A549 (cell line): ENCODE measurements around the gene HS6ST1. TPM values are rescaled to one million over a fixed set of nuclear protein-coding genes. Genes with fewer than 3 reads are reported as not detected.

Source experiments
- ATAC-seq, 2 experiments: fragments of 200-7000 bp in 1 of 2; fragments of >200 bp in 1 of 2; cut with Nextera tagmentation in 1 of 2; cut with Tn5 transposase in 1 of 2; 3 replicates each; pipeline versions ENCODE4 v1.8.0 to v1.9.1; 2018 to 2020; ENCODE audit warnings: mild to moderate bottlenecking in 1 of 2, moderate library complexity in 1 of 2
- CTCF ChIA-PET: fragments of 300-600 bp; sonication (Branson Sonifier 250); formaldehyde crosslinking; extraction: SDS; loops from one replicate; lab custom pipeline; 2021; ENCODE audit warnings: antibody characterized with exemption, inconsistent platforms; lab: Yijun Ruan, JAX
- POLR2A ChIA-PET: fragments of 350-600 bp; formaldehyde crosslinking; extraction: SDS; loops from one replicate; lab custom pipeline; 2021; ENCODE audit warnings: antibody characterized with exemption, inconsistent platforms; lab: Yijun Ruan, JAX
- DNase-seq, 2 experiments: peaks; one replicate each; pipeline versions ENCODE4 v3.0.0 to v3.0.0-alpha.2; 2011 to 2016; ENCODE audit warnings: low read depth in 1 of 2, low spot score in 1 of 2
- FAIRE-seq: peaks from 2 replicates; lab custom pipeline; 2011; peaks lifted over from hg19 to GRCh38; lab: Jason Lieb, UNC
- H3K27ac ChIP-seq, 2 experiments: fragments of >200 bp; sonication (Bioruptor Twin); formaldehyde crosslinking; 3 replicates each; pipeline ENCODE4 v1.5.1; 2016 to 2017
- H3K4me1 ChIP-seq: fragments of >200 bp; sonication (Bioruptor Twin); formaldehyde crosslinking; 3 replicates; pipeline ENCODE4 v1.6.1; 2016
- H3K4me2 ChIP-seq: fragments of >200 bp; sonication (Bioruptor Twin); formaldehyde crosslinking; 3 replicates; pipeline ENCODE4 v1.6.1; 2016
- H3K4me3 ChIP-seq: fragments of >200 bp; sonication (Bioruptor Twin); formaldehyde crosslinking; 3 replicates; pipeline ENCODE4 v1.5.1; 2016
- H3K9me3 ChIP-seq: fragments of >200 bp; sonication (Bioruptor Twin); formaldehyde crosslinking; 3 replicates; pipeline ENCODE4 v1.6.1; 2016
- ATOH8 ChIP-seq: fragments of 250-450 bp; sonication (Bioruptor Pico); IDR thresholded peaks from 2 replicates; pipeline ENCODE4 v1.5.0; 2020; ENCODE audit warnings: low read depth, mild to moderate bottlenecking, moderate library complexity
- BHLHE40 ChIP-seq: IDR thresholded peaks from 2 replicates; pipeline ENCODE4 v1.6.1; 2012; ENCODE audit warnings: low read depth, low read length, inconsistent platforms
- CBX2 ChIP-seq: fragments of 200-600 bp; sonication (generic); IDR thresholded peaks from 2 replicates; pipeline ENCODE4 v1.6.1; 2016; ENCODE audit warnings: low read depth, mild to moderate bottlenecking, borderline replicate concordance
- CHD2 ChIP-seq: fragments of 150-350 bp; IDR thresholded peaks from 2 replicates; pipeline ENCODE4 v1.6.1; 2014; ENCODE audit warnings: low read length; ENCODE audit not compliant: partially characterized antibody
- E2F6 ChIP-seq: IDR thresholded peaks from 2 replicates; pipeline ENCODE4 v1.6.1; 2012; ENCODE audit warnings: low read depth, borderline replicate concordance
- ELK1 ChIP-seq: fragments of 150-350 bp; IDR thresholded peaks from 2 replicates; pipeline ENCODE4 v1.6.1; 2014; ENCODE audit warnings: low read depth, mild to moderate bottlenecking, low read length
- EP300 ChIP-seq, 2 experiments: fragments of >200 bp; sonication (Bioruptor Twin); formaldehyde crosslinking; IDR thresholded peaks; 2 replicates in 1 of 2; 3 replicates in 1 of 2; pipeline ENCODE4 v1.6.1; 2016 to 2017
- ESRRA ChIP-seq: fragments of 150-350 bp; IDR thresholded peaks from 2 replicates; pipeline ENCODE4 v1.6.1; 2014; ENCODE audit warnings: mild to moderate bottlenecking, low read length, borderline replicate concordance
- GATA3 ChIP-seq: IDR thresholded peaks from 2 replicates; pipeline ENCODE4 v1.6.1; 2012; ENCODE audit warnings: borderline replicate concordance
- HOXA7 ChIP-seq: fragments of 250-450 bp; sonication (Bioruptor Pico); IDR thresholded peaks from 2 replicates; pipeline ENCODE4 v1.5.0; 2020; ENCODE audit warnings: mild to moderate bottlenecking, moderate library complexity
- JUN ChIP-seq, 2 experiments: fragments of >200 bp; sonication (Bioruptor Twin); formaldehyde crosslinking; IDR thresholded peaks; 2 replicates in 1 of 2; 3 replicates in 1 of 2; pipeline ENCODE4 v1.6.1; 2016 to 2017
- JUNB ChIP-seq: fragments of >200 bp; sonication (Bioruptor Twin); formaldehyde crosslinking; IDR thresholded peaks from 2 replicates; pipeline ENCODE4 v1.6.1; 2016
- MAFK ChIP-seq: fragments of 450-650 bp; IDR thresholded peaks from 2 replicates; pipeline ENCODE4 v1.6.1; 2014; ENCODE audit not compliant: partially characterized antibody
- MAZ ChIP-seq: fragments of 150-350 bp; IDR thresholded peaks from 2 replicates; pipeline ENCODE4 v1.6.1; 2014; ENCODE audit warnings: antibody characterized with exemption, low read depth, low read length, borderline replicate concordance
- RARB ChIP-seq: fragments of 250-450 bp; sonication (Bioruptor Pico); IDR thresholded peaks from 2 replicates; pipeline ENCODE4 v1.8.0; 2021; ENCODE audit warnings: mild to moderate bottlenecking, moderate library complexity
- RCOR1 ChIP-seq: fragments of 150-350 bp; IDR thresholded peaks from 2 replicates; pipeline ENCODE4 v1.6.1; 2014; ENCODE audit warnings: antibody characterized with exemption, low read length, low read depth
- SMC3 ChIP-seq: fragments of >200 bp; sonication (Bioruptor Twin); formaldehyde crosslinking; IDR thresholded peaks from 3 replicates; pipeline ENCODE4 v1.6.1; 2018; ENCODE audit warnings: inconsistent platforms
- TFCP2L1 ChIP-seq: fragments of 250-450 bp; sonication (Bioruptor Pico); IDR thresholded peaks from 2 replicates; pipeline ENCODE4 v1.5.0; 2021; ENCODE audit warnings: mild to moderate bottlenecking
- TP53 ChIP-seq: fragments of 250-450 bp; sonication (Bioruptor Pico); IDR thresholded peaks from 2 replicates; pipeline ENCODE4 v1.5.0; 2021; ENCODE audit warnings: mild to moderate bottlenecking, moderate library complexity
- ZC3H11A ChIP-seq: fragments of 450-650 bp; IDR thresholded peaks from 2 replicates; pipeline ENCODE4 v1.6.1; 2014; ENCODE audit warnings: antibody characterized with exemption, mild to moderate bottlenecking
- ZFP36 ChIP-seq: fragments of 450-650 bp; IDR thresholded peaks from 2 replicates; pipeline ENCODE4 v1.6.1; 2014; ENCODE audit warnings: borderline replicate concordance; ENCODE audit not compliant: partially characterized antibody
- ZNF302 ChIP-seq: fragments of 250-450 bp; sonication (Bioruptor Pico); IDR thresholded peaks from 2 replicates; pipeline ENCODE4 v1.9.0; 2021; ENCODE audit warnings: inconsistent platforms, mild to moderate bottlenecking, moderate library complexity
- WGBS: methylation state at CpG from one replicate; pipeline ENCODE4 v1.1.6; 2017; ENCODE audit errors: missing lambda C conversion rate; 5-methylcytosine and 5-hydroxymethylcytosine counted together
- polyA plus RNA-seq, 4 experiments: library from polyadenylated mRNA; depleted of rRNA in 3 of 4; stranded (reverse); fragments of >200 nt; fragmentation: RNase III in 1 of 4; extraction: RNeasy Plus Mini Kit Qiagen cat#74134 plus additional on column Dnase treatment in 1 of 4; gene quantifications; 2 replicates in 3 of 4; 3 replicates in 1 of 4; pipeline ENCODE4 v1.2.3, GENCODE V29; 2011 to 2017
- TF ChIP-seq, protein P1 (sequence below): IDR thresholded peaks from 2 replicates; pipeline ENCODE4 v1.6.1; 2012
- TF ChIP-seq, protein P2 (sequence below): fragments of 450-650 bp; IDR thresholded peaks from 2 replicates; pipeline ENCODE4 v1.6.1; 2014; ENCODE audit warnings: antibody characterized with exemption
- TF ChIP-seq, protein P3 (sequence below): IDR thresholded peaks from 2 replicates; pipeline ENCODE4 v1.6.1; 2012

HS6ST1 gene
- polyA plus RNA-seq, 2 of the 4 experiments (the other 2 are of a cell fraction) = 3.8 to 11.6 TPM

GRCh38 chr2:128287780-128288735, 30.6 kb downstream of the HS6ST1 start:
- TF ChIP-seq MAZ (no peak), ESRRA (no peak), CBX2 (no peak), RCOR1 (no peak), JUN (IDR thresholded peaks at IDR 0.05) (no peak)
- TF ChIP-seq, protein P1, sequence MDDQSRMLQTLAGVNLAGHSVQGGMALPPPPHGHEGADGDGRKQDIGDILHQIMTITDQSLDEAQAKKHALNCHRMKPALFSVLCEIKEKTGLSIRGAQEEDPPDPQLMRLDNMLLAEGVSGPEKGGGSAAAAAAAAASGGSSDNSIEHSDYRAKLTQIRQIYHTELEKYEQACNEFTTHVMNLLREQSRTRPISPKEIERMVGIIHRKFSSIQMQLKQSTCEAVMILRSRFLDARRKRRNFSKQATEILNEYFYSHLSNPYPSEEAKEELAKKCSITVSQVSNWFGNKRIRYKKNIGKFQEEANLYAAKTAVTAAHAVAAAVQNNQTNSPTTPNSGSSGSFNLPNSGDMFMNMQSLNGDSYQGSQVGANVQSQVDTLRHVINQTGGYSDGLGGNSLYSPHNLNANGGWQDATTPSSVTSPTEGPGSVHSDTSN = no peak
- TF ChIP-seq, all 56 proteins: peak for 0
- CTCF ChIA-PET = interaction anchor here (1.9 kb wide), 1 partner anchor 18 kb away, joined by 5 read pairs; no protein-coding TSS in a partner anchor
- Histone ChIP-seq H3K4me2 (no peak overlapping the region), H3K4me1 (no peaks in the 10 kb centered on the region), H3K9me3 (no peaks in the 10 kb centered on the region), H3K27ac (no peak overlapping the region), H3K4me3 (no peak overlapping the region)
- DNase-seq (no peak), ATAC-seq (no peak), FAIRE-seq (no peak)
- WGBS = 90% methylated on average over 14 of the region's 23 CpGs
- POLR2A ChIA-PET = no interaction called here

DNA sequence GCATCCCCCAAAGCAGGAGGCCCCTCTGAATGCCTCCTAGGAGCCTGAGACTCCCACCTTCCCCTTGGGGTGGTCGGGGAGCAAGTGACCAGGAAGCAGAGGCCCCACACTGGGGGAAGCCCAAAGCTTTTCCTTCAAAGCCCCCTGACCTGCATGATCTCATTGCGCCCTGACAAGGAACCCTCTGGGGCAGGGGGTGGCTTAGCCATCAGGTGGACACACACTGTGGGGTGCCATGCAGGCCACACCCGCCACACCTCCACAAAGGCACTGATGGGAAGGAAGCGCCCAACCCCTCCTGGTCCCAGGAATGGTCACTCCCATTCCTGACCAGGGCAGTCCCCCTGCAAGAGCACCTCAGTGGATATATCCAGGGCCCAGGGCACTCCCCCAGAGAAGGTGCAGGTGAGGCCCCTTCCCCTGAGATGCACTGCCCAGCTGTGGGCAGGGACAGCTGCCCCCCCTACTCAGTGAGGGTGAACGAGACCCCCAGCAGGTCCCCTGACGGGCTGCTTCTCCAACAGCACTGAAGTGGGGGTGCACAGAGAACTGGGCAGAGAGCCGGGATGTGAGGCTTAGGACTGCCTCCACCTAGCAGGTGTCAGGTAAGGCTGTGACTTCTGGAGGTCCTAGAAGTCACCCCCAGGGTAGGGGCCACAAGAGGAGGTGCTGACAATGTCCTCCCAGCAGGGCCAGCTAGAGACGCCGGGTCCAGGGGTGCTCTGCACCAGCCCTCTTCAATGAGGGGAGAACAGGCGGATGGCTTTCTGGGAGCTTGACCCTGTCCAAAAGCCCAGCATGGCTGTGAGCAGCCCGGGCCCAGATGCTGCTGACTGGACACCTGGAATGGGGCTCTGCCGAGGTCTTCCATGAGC, 31.5 kb downstream of the HS6ST1 start:
- no peak overlapping the region for H3K4me3 ChIP-seq
- FAIRE-seq = no peak
- no peak for DNase-seq
- no peak overlapping the region for H3K27ac ChIP-seq
- no peaks in the 10 kb centered on the region for H3K4me1 ChIP-seq
- H3K4me2 ChIP-seq = no peak overlapping the region
- WGBS = 79% methylated on average over 9 of the region's 12 CpGs
- ChIA-PET POLR2A (no interaction called here), CTCF (interaction anchor here (1.9 kb wide), 1 partner anchor 19 kb away, joined by 5 read pairs; no protein-coding TSS in a partner anchor)
- no peaks in the 10 kb centered on the region for H3K9me3 ChIP-seq
- no peak for ATAC-seq
- TF ChIP-seq E2F6 = no peak
- TF ChIP-seq SMC3 = no peak
- no peak for TF ChIP-seq ZC3H11A
- TF ChIP-seq ZNF302 (CRISPR knock-in tag) = no peak
- TF ChIP-seq GATA3 = no peak
- TF ChIP-seq RARB (CRISPR knock-in tag) = no peak
- no peak for TF ChIP-seq ELK1

DNA sequence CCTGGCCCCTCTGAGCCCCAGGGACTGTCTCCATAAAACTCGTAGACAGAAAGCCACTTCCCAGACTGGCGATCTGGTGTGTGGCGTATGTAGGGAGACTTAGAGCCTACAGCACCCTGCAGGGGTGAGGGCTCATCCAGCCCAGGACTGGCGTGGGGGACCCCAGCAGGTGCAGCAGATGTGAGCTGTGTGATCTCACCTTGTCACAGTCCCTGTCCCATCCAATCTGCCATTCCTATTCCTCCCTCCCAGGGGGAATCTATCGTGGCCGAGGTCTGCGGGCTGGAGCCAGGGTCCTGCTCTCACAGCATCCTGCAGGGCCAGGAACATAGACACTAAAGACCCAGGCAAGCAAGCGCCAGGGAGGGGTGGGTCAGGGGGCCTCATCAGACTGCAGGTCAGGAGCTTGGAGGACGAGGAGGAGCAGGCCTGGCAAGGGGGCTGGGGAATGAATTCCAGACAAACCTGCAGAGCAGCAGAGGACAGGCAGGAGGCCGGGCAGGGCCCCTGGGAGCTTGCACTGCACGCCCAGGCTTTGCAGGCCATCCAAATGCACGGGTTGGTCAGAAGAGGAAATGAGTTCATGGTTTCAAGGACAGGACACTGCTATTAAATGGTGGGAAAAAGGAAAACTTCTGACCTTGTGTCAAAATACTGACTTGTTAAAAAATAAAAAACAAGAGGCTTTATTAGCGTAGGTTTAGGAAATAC, 32.5 kb downstream of the HS6ST1 start:
- no peak overlapping the region for H3K4me2 ChIP-seq
- TF ChIP-seq RARB (CRISPR knock-in tag) (no peak), HOXA7 (CRISPR knock-in tag) (no peak), ESRRA (no peak), ZFP36 (no peak), EP300 (IDR thresholded peaks at IDR 0.05) (no peak), ATOH8 (CRISPR knock-in tag) (no peak), TP53 (CRISPR knock-in tag) (no peak), CHD2 (no peak), BHLHE40 (no peak), TFCP2L1 (CRISPR knock-in tag) (no peak), JUNB (no peak), RCOR1 (no peak), MAFK (no peak)
- TF ChIP-seq, protein P2, sequence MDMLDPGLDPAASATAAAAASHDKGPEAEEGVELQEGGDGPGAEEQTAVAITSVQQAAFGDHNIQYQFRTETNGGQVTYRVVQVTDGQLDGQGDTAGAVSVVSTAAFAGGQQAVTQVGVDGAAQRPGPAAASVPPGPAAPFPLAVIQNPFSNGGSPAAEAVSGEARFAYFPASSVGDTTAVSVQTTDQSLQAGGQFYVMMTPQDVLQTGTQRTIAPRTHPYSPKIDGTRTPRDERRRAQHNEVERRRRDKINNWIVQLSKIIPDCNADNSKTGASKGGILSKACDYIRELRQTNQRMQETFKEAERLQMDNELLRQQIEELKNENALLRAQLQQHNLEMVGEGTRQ = no peak
- TF ChIP-seq, protein P3, sequence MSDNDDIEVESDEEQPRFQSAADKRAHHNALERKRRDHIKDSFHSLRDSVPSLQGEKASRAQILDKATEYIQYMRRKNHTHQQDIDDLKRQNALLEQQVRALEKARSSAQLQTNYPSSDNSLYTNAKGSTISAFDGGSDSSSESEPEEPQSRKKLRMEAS = no peak
- TF ChIP-seq, all 56 proteins: peak for 0
- WGBS = 84% methylated on average over 12 of the region's 13 CpGs
- ChIA-PET POLR2A (no interaction called here), CTCF (interaction anchor here (0.6 to 1.9 kb wide), 2 partner anchors 14 to 20 kb away, joined by 3 to 5 read pairs; no protein-coding TSS in a partner anchor)
- DNase-seq (no peak), ATAC-seq (no peak), FAIRE-seq (no peak)
- Histone ChIP-seq H3K9me3 (no peaks in the 10 kb centered on the region), H3K27ac (no peak overlapping the region), H3K4me3 (no peak overlapping the region), H3K4me1 (no peaks in the 10 kb centered on the region; the same call in 2 of the 3 replicates)
